ENCODE data around the gene PDZD2.
"Not testable (repeated sequence)": the region's sequence is repeated elsewhere in the genome, so short reads cannot be mapped to it uniquely, and the experiment has no call there.

- not testable (repeated sequence) for TF ChIP-seq SUZ12 (IDR thresholded peaks at IDR 0.05; ENCODE audit: extremely low read depth, insufficient read depth, insufficient read length); ZNF274 (IDR thresholded peaks at IDR 0.05; ENCODE audit: low read depth, low read length)
Observed at GRCh38 chr5:32078855-32079254, 439.9 kb downstream of the PDZD2 start.

Measured in NT2/D1 (cell line).